K562 (cell line): ENCODE results near the gene ATAD2B.

Source experiments
- CTCF ChIP-seq, 3 experiments: IDR thresholded peaks in 2 of 3; conservative IDR thresholded peaks in 1 of 3; 2 replicates each; pipeline ENCODE4 v1.5.1; 2011 to 2012; ENCODE audit warnings: low read length in 3 of 3, mild to moderate bottlenecking in 3 of 3, control low read depth in 2 of 3, improper control_type of control experiment in 1 of 3, inconsistent platforms in 1 of 3, low read depth in 1 of 3, mixed read lengths in 1 of 3, moderate library complexity in 1 of 3; ENCODE audit not compliant: insufficient read depth in 2 of 3
- JUN ChIP-seq, 2 experiments: sonication (generic) in 1 of 2; formaldehyde crosslinking in 1 of 2; IDR thresholded peaks; 2 replicates each; pipeline versions ENCODE4 v1.6.1 to v1.8.0; 2012 to 2022; ENCODE audit warnings: borderline replicate concordance in 2 of 2, mild to moderate bottlenecking in 2 of 2, improper control_type of control experiment in 1 of 2, low read depth in 1 of 2, low read length in 1 of 2, missing genetic modification reagents in 1 of 2
- MAZ ChIP-seq, 2 experiments: fragments of 450-650 bp in 1 of 2; sonication (generic) in 1 of 2; formaldehyde crosslinking; IDR thresholded peaks in 1 of 2; conservative IDR thresholded peaks in 1 of 2; 2 replicates each; pipeline versions ENCODE4 v1.4.0 to v1.5.0; 2020; ENCODE audit warnings: mild to moderate bottlenecking in 1 of 2, missing genetic modification reagents in 1 of 2
- MED1 ChIP-seq: sonication (generic); formaldehyde crosslinking; IDR thresholded peaks from 2 replicates; pipeline ENCODE4 v1.8.1; 2023; ENCODE audit warnings: missing genetic modification reagents, borderline replicate concordance
- POLR2A ChIP-seq: fragments of 450-650 bp; conservative IDR thresholded peaks from 2 replicates; pipeline ENCODE4 v1.6.1; 2016
- RAD21 ChIP-seq, 2 experiments: fragments of 250-450 bp in 1 of 2; fragments of 450-650 bp in 1 of 2; sonication (Bioruptor Pico) in 1 of 2; formaldehyde crosslinking in 1 of 2; IDR thresholded peaks in 1 of 2; conservative IDR thresholded peaks in 1 of 2; 2 replicates each; pipeline versions ENCODE4 v1.4.0 to v1.8.0; 2020 to 2022; ENCODE audit warnings: mild to moderate bottlenecking in 2 of 2, moderate library complexity in 1 of 2
- RFX1 ChIP-seq: fragments of 450-650 bp; IDR thresholded peaks from 2 replicates; pipeline ENCODE4 v1.6.1; 2016; ENCODE audit warnings: mild to moderate bottlenecking, moderate library complexity
- SIN3A ChIP-seq, 2 experiments: fragments of 150-350 bp in 1 of 2; IDR thresholded peaks; 2 replicates each; pipeline ENCODE4 v1.6.1; 2011 to 2016; ENCODE audit warnings: borderline replicate concordance in 2 of 2, low read depth in 2 of 2, low read length in 2 of 2, mild to moderate bottlenecking in 2 of 2, moderate library complexity in 2 of 2; ENCODE audit not compliant: control insufficient read depth in 1 of 2
- SMAD1 ChIP-seq: fragments of 150-350 bp; IDR thresholded peaks from 2 replicates; pipeline ENCODE4 v1.6.1; 2014; ENCODE audit warnings: low read length, low read depth; ENCODE audit not compliant: partially characterized antibody
- SMARCC2 ChIP-seq: fragments of 450-650 bp; IDR thresholded peaks from 2 replicates; pipeline ENCODE4 v1.6.1; 2017; ENCODE audit warnings: antibody characterized with exemption, moderate library complexity, mild to moderate bottlenecking, low read depth
- ZBTB5 ChIP-seq: fragments of 450-650 bp; IDR thresholded peaks from 2 replicates; pipeline ENCODE4 v1.6.1; 2017; ENCODE audit warnings: antibody characterized with exemption
- ZHX1 ChIP-seq: fragments of 150-350 bp; conservative IDR thresholded peaks from 2 replicates; pipeline ENCODE4 v1.6.1; 2014; ENCODE audit warnings: low read length
- ZNF639 ChIP-seq, 2 experiments: fragments of 200-800 bp in 1 of 2; sonication (Bioruptor generic) in 1 of 2; sonication (generic) in 1 of 2; formaldehyde crosslinking in 1 of 2; IDR thresholded peaks in 1 of 2; conservative IDR thresholded peaks in 1 of 2; 2 replicates each; pipeline versions ENCODE4 v1.5.0 to v1.6.1; 2016 to 2020; ENCODE audit warnings: missing compliant biosample characterization in 1 of 2, missing genetic modification characterization in 1 of 2, missing genetic modification reagents in 1 of 2
- TF ChIP-seq, protein P1 (sequence below), 2 experiments: fragments of 450-650 bp; formaldehyde crosslinking in 1 of 2; IDR thresholded peaks; 2 replicates each; pipeline versions ENCODE4 v1.4.0 to v1.6.1; 2014 to 2020; ENCODE audit warnings: mild to moderate bottlenecking in 2 of 2, borderline replicate concordance in 1 of 2, low read depth in 1 of 2

GRCh38 chr2:23843051-23843976, 83.6 kb downstream of the ATAD2B start:
- TF ChIP-seq CTCF (IDR thresholded peaks at IDR 0.05 in 2 of 3, conservative IDR thresholded peaks at IDR 0.05 in 1 of 3; ENCODE audit: insufficient read depth in 2 of 3, low read depth in 1 of 3, low read length in 3 of 3) (no peak), RAD21 (CRISPR knock-in tag; conservative IDR thresholded peaks at IDR 0.05 in 1 of 2, IDR thresholded peaks at IDR 0.05 in 1 of 2) (no peak), MAZ (CRISPR knock-in tag; conservative IDR thresholded peaks at IDR 0.05 in 1 of 2, IDR thresholded peaks at IDR 0.05 in 1 of 2) (no peak), SMARCC2 (no peak), ZHX1 (no peak), POLR2A (no peak), SMAD1 (no peak), ZNF639 (CRISPR knock-in tag; conservative IDR thresholded peaks at IDR 0.05 in 1 of 2, IDR thresholded peaks at IDR 0.05 in 1 of 2) (no peak), RFX1 (no peak), MED1 (CRISPR knock-in tag) (no peak), ZBTB5 (no peak), JUN (IDR thresholded peaks at IDR 0.05; ENCODE audit: borderline replicate concordance, low read depth, low read length) (no peak), JUN (CRISPR knock-in tag; IDR thresholded peaks at IDR 0.05; ENCODE audit: borderline replicate concordance) (no peak), SIN3A (IDR thresholded peaks at IDR 0.05; ENCODE audit: borderline replicate concordance in 2 of 2, control insufficient read depth in 1 of 2, low read depth in 2 of 2, low read length in 2 of 2) (no peak)
- TF ChIP-seq, protein P1, sequence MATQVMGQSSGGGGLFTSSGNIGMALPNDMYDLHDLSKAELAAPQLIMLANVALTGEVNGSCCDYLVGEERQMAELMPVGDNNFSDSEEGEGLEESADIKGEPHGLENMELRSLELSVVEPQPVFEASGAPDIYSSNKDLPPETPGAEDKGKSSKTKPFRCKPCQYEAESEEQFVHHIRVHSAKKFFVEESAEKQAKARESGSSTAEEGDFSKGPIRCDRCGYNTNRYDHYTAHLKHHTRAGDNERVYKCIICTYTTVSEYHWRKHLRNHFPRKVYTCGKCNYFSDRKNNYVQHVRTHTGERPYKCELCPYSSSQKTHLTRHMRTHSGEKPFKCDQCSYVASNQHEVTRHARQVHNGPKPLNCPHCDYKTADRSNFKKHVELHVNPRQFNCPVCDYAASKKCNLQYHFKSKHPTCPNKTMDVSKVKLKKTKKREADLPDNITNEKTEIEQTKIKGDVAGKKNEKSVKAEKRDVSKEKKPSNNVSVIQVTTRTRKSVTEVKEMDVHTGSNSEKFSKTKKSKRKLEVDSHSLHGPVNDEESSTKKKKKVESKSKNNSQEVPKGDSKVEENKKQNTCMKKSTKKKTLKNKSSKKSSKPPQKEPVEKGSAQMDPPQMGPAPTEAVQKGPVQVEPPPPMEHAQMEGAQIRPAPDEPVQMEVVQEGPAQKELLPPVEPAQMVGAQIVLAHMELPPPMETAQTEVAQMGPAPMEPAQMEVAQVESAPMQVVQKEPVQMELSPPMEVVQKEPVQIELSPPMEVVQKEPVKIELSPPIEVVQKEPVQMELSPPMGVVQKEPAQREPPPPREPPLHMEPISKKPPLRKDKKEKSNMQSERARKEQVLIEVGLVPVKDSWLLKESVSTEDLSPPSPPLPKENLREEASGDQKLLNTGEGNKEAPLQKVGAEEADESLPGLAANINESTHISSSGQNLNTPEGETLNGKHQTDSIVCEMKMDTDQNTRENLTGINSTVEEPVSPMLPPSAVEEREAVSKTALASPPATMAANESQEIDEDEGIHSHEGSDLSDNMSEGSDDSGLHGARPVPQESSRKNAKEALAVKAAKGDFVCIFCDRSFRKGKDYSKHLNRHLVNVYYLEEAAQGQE (IDR thresholded peaks at IDR 0.05; ENCODE audit: borderline replicate concordance) = no peak
- TF ChIP-seq, protein P1 (CRISPR knock-in tag; IDR thresholded peaks at IDR 0.05; ENCODE audit: low read depth) = no peak
